Ishikawa (cell line): ENCODE measurements around the gene ARHGAP8.

Experiments
- CEBPB ChIP-seq: IDR thresholded peaks from 2 replicates; pipeline ENCODE4 v1.6.1; 2012
- CREB1 ChIP-seq: IDR thresholded peaks from 2 replicates; pipeline ENCODE4 v1.6.1; 2012; ENCODE audit warnings: low read depth
- EGR1 ChIP-seq: IDR thresholded peaks from 2 replicates; pipeline ENCODE4 v1.6.1; 2012
- EP300 ChIP-seq: IDR thresholded peaks from 2 replicates; pipeline ENCODE4 v1.6.1; 2012; ENCODE audit warnings: borderline replicate concordance
- FOXM1 ChIP-seq: IDR thresholded peaks from 2 replicates; pipeline ENCODE4 v1.6.1; 2012; ENCODE audit warnings: low read depth, borderline replicate concordance
- NFIC ChIP-seq: IDR thresholded peaks from 2 replicates; pipeline ENCODE4 v1.6.1; 2012
- RAD21 ChIP-seq: IDR thresholded peaks from 2 replicates; pipeline ENCODE4 v1.6.1; 2012; ENCODE audit warnings: low read depth
- TAF1 ChIP-seq: IDR thresholded peaks from 2 replicates; pipeline ENCODE4 v1.6.1; 2012; ENCODE audit warnings: low read depth, mild to moderate bottlenecking
- TCF12 ChIP-seq: IDR thresholded peaks from 2 replicates; pipeline ENCODE4 v1.6.1; 2012; ENCODE audit warnings: low read depth
- TEAD4 ChIP-seq: IDR thresholded peaks from 2 replicates; pipeline ENCODE4 v1.6.1; 2012
- YY1 ChIP-seq: IDR thresholded peaks from 2 replicates; pipeline ENCODE4 v1.6.1; 2012; ENCODE audit warnings: low read depth
- ZBTB7A ChIP-seq: IDR thresholded peaks from 2 replicates; pipeline ENCODE4 v1.6.1; 2012; ENCODE audit warnings: low read depth
- TF ChIP-seq, protein P1 (sequence below): IDR thresholded peaks from 2 replicates; pipeline ENCODE4 v1.6.1; 2012; ENCODE audit warnings: low read depth, mild to moderate bottlenecking
- TF ChIP-seq, protein P2 (sequence below): IDR thresholded peaks from 2 replicates; pipeline ENCODE4 v1.6.1; 2012
- TF ChIP-seq, protein P3 (sequence below): IDR thresholded peaks from 2 replicates; pipeline ENCODE4 v1.6.1; 2012

Gene ARHGAP8

DNA sequence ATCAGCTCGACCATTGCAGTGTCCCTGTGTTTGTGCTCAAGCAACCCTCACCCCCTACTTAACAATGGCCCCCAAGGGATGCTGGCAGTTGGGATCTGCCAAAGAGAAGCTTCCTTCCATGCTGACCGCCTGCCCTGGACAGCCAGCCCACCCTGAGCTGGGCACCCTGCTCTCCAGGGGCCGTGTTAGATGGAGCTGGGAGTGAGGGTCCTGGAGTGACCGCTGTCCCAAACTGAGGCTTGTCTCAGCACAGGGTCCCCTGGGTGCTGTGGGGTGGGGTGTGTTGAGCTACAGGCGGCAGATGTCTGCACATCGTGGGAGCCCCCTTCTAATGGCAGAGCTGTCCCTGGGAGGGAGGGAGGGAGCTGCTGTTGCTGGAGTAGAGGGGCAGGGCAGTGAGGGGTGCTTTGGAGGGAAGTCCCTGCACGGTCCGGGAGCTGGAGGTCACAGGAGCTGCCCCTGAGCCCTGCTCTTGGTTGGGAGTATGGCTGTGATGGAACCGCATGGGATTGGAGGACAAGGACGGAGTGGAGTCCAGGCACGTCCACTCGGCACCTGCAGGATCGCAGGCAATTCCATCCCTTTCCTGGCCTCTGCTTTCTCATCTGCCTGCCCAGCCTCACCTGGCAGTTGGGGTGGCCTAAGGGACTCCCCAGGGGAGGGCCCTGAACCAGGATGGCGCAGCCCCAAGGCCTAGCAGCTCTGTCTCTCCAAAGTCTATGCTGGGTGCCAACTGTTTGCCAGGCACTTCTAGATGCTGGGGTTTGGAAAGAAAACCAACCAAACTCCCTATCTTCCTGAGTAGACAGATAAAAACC lies 126.3 kb downstream of the ARHGAP8 start:
- TF ChIP-seq, protein P1, sequence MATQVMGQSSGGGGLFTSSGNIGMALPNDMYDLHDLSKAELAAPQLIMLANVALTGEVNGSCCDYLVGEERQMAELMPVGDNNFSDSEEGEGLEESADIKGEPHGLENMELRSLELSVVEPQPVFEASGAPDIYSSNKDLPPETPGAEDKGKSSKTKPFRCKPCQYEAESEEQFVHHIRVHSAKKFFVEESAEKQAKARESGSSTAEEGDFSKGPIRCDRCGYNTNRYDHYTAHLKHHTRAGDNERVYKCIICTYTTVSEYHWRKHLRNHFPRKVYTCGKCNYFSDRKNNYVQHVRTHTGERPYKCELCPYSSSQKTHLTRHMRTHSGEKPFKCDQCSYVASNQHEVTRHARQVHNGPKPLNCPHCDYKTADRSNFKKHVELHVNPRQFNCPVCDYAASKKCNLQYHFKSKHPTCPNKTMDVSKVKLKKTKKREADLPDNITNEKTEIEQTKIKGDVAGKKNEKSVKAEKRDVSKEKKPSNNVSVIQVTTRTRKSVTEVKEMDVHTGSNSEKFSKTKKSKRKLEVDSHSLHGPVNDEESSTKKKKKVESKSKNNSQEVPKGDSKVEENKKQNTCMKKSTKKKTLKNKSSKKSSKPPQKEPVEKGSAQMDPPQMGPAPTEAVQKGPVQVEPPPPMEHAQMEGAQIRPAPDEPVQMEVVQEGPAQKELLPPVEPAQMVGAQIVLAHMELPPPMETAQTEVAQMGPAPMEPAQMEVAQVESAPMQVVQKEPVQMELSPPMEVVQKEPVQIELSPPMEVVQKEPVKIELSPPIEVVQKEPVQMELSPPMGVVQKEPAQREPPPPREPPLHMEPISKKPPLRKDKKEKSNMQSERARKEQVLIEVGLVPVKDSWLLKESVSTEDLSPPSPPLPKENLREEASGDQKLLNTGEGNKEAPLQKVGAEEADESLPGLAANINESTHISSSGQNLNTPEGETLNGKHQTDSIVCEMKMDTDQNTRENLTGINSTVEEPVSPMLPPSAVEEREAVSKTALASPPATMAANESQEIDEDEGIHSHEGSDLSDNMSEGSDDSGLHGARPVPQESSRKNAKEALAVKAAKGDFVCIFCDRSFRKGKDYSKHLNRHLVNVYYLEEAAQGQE: no peak
- TF ChIP-seq, protein P2, sequence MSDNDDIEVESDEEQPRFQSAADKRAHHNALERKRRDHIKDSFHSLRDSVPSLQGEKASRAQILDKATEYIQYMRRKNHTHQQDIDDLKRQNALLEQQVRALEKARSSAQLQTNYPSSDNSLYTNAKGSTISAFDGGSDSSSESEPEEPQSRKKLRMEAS: no peak
- TF ChIP-seq CEBPB: no peak
- no peak for TF ChIP-seq CREB1
- TF ChIP-seq RAD21: no peak
- TF ChIP-seq TEAD4: no peak
- TF ChIP-seq, protein P3, sequence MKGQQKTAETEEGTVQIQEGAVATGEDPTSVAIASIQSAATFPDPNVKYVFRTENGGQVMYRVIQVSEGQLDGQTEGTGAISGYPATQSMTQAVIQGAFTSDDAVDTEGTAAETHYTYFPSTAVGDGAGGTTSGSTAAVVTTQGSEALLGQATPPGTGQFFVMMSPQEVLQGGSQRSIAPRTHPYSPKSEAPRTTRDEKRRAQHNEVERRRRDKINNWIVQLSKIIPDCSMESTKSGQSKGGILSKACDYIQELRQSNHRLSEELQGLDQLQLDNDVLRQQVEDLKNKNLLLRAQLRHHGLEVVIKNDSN: no peak
- no peak for TF ChIP-seq EP300
- TF ChIP-seq EGR1: no peak
- TF ChIP-seq FOXM1: no peak
- no peak for TF ChIP-seq YY1
- TF ChIP-seq NFIC: no peak
- TF ChIP-seq TCF12: no peak
- TF ChIP-seq ZBTB7A: no peak
- TF ChIP-seq TAF1: no peak

DNA sequence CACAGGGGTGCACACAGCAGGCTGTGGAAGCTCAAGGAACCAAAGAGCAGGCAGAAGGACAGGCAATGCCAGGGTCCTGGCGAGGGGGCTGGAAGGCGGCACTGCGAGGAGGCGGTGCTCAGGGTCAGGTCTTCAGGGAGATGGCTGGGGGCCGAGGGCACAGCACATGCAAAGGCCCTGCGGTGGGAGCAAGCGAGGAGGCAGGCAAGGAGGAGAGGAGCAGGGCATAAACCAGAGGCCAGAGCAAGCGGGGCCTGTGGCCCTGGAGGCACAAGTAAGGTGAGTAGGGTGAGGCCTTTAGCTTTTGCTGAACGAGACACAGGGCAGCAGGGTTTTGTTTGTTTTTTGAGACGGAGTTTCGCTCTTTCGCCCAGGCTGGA lies 126.9 kb downstream of the ARHGAP8 start:
- TF ChIP-seq NFIC (no peak), EP300 (no peak), TEAD4 (no peak), CREB1 (no peak), CEBPB (no peak), TCF12 (no peak), FOXM1 (no peak), TAF1 (no peak), RAD21 (no peak), YY1 (no peak), ZBTB7A (no peak), EGR1 (no peak)
- TF ChIP-seq, protein P3: no peak
- TF ChIP-seq, protein P1: no peak
- TF ChIP-seq, protein P2: no peak

DNA sequence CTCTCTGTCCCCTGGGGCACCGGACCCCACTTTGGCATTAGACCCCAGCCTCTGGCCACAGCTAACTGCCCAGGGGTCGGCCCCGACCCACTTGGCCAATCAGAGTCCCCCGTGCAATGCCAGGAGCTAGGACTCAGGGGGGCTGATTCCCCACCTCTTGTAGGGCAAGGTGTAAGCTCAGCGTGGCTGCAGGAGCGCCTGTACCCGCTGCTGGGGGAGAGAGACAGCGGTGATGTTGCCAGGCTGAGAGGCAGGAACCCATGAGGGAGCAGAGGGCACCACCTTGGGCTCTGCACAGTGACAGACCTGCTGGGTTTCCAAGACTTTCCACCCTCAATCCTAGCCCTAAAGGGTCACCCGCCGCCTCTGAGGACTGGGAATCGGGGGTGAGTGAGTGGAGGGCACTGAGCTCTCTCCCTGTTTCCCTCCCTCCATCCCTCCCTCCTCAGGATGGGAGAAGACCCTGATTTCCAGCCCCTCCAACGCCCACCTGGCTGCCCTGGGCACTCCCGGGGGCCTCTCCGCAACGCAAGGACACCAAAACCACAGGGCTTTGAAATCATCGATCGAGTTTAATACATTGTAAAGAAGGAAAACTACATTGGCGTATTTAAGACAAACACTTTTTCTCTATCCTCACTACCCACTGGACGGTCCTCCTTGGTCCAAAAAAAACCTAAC lies 128.4 kb downstream of the ARHGAP8 start:
- TF ChIP-seq EP300 (no peak), EGR1 (no peak), NFIC (no peak), TCF12 (no peak), RAD21 (no peak), TAF1 (no peak), CEBPB (no peak)
- TF ChIP-seq, protein P1: no peak
- TF ChIP-seq, protein P2: no peak

DNA sequence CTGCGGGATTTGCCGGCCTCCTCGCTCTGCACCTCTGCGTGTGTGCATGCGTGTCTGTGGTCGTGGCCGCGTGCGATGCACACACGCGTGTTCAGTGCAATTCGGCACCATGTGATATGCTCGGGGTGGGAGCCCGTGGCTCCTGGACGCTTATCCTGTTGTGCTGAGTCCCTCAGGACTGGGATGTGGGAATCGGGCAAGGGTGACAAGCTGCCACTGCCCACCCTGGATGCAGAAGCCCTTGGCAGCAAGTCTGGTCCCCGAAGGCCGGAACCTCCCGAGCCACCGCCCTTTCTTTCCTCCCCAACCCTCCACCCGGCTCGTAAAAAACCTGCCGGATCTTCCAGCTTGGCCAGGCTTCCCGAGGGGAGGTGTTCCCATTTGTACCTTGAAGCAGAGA lies 129.2 kb downstream of the ARHGAP8 start:
- TF ChIP-seq CEBPB (no peak), EP300 (no peak), YY1 (no peak), RAD21 (no peak), FOXM1 (no peak), EGR1 (no peak)
- TF ChIP-seq, protein P1: no peak
